ENCODE data around the gene MZB1. TPM values are rescaled to one million over a fixed set of nuclear protein-coding genes. Genes with fewer than 3 reads are reported as not detected.

MZB1 gene
- total and polyA plus RNA-seq, 4 donors, result 1.8 to 23.7 (median 1.8) TPM

- 95% methylated on average over 7 of the region's 7 CpGs for WGBS
Observed at GRCh38 chr5:139408191-139408590, 18.5 kb upstream of the MZB1 start.

GRCh38 chr5:139407517-139407916 is 17.8 kb upstream of the MZB1 start:
- no peak for TF ChIP-seq HNF4G (IDR thresholded peaks at IDR 0.05)
- no peak for TF ChIP-seq TAF1 (conservative IDR thresholded peaks at IDR 0.05)
- TF ChIP-seq, protein P1, sequence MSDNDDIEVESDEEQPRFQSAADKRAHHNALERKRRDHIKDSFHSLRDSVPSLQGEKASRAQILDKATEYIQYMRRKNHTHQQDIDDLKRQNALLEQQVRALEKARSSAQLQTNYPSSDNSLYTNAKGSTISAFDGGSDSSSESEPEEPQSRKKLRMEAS (IDR thresholded peaks at IDR 0.05), result no peak
- TF ChIP-seq, protein P2, sequence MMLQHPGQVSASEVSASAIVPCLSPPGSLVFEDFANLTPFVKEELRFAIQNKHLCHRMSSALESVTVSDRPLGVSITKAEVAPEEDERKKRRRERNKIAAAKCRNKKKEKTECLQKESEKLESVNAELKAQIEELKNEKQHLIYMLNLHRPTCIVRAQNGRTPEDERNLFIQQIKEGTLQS (IDR thresholded peaks at IDR 0.05), result no peak
- TF ChIP-seq, protein P3, sequence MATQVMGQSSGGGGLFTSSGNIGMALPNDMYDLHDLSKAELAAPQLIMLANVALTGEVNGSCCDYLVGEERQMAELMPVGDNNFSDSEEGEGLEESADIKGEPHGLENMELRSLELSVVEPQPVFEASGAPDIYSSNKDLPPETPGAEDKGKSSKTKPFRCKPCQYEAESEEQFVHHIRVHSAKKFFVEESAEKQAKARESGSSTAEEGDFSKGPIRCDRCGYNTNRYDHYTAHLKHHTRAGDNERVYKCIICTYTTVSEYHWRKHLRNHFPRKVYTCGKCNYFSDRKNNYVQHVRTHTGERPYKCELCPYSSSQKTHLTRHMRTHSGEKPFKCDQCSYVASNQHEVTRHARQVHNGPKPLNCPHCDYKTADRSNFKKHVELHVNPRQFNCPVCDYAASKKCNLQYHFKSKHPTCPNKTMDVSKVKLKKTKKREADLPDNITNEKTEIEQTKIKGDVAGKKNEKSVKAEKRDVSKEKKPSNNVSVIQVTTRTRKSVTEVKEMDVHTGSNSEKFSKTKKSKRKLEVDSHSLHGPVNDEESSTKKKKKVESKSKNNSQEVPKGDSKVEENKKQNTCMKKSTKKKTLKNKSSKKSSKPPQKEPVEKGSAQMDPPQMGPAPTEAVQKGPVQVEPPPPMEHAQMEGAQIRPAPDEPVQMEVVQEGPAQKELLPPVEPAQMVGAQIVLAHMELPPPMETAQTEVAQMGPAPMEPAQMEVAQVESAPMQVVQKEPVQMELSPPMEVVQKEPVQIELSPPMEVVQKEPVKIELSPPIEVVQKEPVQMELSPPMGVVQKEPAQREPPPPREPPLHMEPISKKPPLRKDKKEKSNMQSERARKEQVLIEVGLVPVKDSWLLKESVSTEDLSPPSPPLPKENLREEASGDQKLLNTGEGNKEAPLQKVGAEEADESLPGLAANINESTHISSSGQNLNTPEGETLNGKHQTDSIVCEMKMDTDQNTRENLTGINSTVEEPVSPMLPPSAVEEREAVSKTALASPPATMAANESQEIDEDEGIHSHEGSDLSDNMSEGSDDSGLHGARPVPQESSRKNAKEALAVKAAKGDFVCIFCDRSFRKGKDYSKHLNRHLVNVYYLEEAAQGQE (IDR thresholded peaks at IDR 0.05), result no peak
- TF ChIP-seq JUND (IDR thresholded peaks at IDR 0.05), result no peak
- no peak for TF ChIP-seq EGR1 (IDR thresholded peaks at IDR 0.05; ENCODE audit: low read depth in 2 of 2)
- TF ChIP-seq YY1 (IDR thresholded peaks at IDR 0.05), result no peak
- TF ChIP-seq GABPA (IDR thresholded peaks at IDR 0.05 in 1 of 2, conservative IDR thresholded peaks at IDR 0.05 in 1 of 2), result no peak
- TF ChIP-seq FOXA2 (IDR thresholded peaks at IDR 0.05), result no peak
- TF ChIP-seq RAD21 (IDR thresholded peaks at IDR 0.05), result no peak
- TF ChIP-seq HNF4A (conservative IDR thresholded peaks at IDR 0.05), result no peak
- TF ChIP-seq CTCF (IDR thresholded peaks at IDR 0.05; ENCODE audit: low read depth, low read length, missing input control), result no peak
- no peak for TF ChIP-seq SP1 (IDR thresholded peaks at IDR 0.05)
- TF ChIP-seq FOXA1 (IDR thresholded peaks at IDR 0.05), result no peak
- no peak for TF ChIP-seq ZBTB33 (IDR thresholded peaks at IDR 0.05)
- TF ChIP-seq NR2F2 (IDR thresholded peaks at IDR 0.05), result no peak
- no peak for TF ChIP-seq RXRA (IDR thresholded peaks at IDR 0.05)
- Histone ChIP-seq H3K9ac (ENCODE audit: low read depth in 1 of 2, low read length in 2 of 2) (no peak overlapping the region), H3K27ac (ENCODE audit: low read depth in 1 of 2, low read length in 2 of 2) (no peak overlapping the region), H3K9me3 (ENCODE audit: control insufficient read depth in 4 of 4, low read length in 3 of 4) (no peaks in the 10 kb centered on the region), H3K4me1 (ENCODE audit: control insufficient read depth in 4 of 4, insufficient read depth in 4 of 4, low read length in 3 of 4) (peaks cover 0 to 11% (median 8%) of the 10 kb centered on the region in 4 donors), H3K27me3 (ENCODE audit: control insufficient read depth in 4 of 4, insufficient read depth in 4 of 4, low read length in 3 of 4) (no peaks in the 10 kb centered on the region), H3K4me3 (ENCODE audit: low read depth in 1 of 3, low read length in 3 of 3) (no peak overlapping the region), H3K36me3 (ENCODE audit: control insufficient read depth in 4 of 4, insufficient read depth in 3 of 4, low read depth in 1 of 4, low read length in 3 of 4) (no peaks in the 10 kb centered on the region)
- DNase-seq (ENCODE audit: low spot score), result no peak

More at GRCh38 chr5:139408191-139408590, 18.5 kb upstream of the MZB1 start:
- Histone ChIP-seq H3K4me3 (ENCODE audit: low read depth in 1 of 3, low read length in 3 of 3) (no peak overlapping the region), H3K27ac (ENCODE audit: low read depth in 1 of 2, low read length in 2 of 2) (no peak overlapping the region), H3K4me1 (ENCODE audit: control insufficient read depth in 4 of 4, insufficient read depth in 4 of 4, low read length in 3 of 4) (peaks cover 0 to 9% (median 7%) of the 10 kb centered on the region in 4 donors), H3K9me3 (ENCODE audit: control insufficient read depth in 4 of 4, low read length in 3 of 4) (no peaks in the 10 kb centered on the region), H3K9ac (ENCODE audit: low read depth in 1 of 2, low read length in 2 of 2) (no peak overlapping the region), H3K36me3 (ENCODE audit: control insufficient read depth in 4 of 4, insufficient read depth in 3 of 4, low read depth in 1 of 4, low read length in 3 of 4) (no peaks in the 10 kb centered on the region), H3K27me3 (ENCODE audit: control insufficient read depth in 4 of 4, insufficient read depth in 4 of 4, low read length in 3 of 4) (no peaks in the 10 kb centered on the region)
- TF ChIP-seq, protein P1 (IDR thresholded peaks at IDR 0.05), result no peak
- TF ChIP-seq TAF1 (conservative IDR thresholded peaks at IDR 0.05) (no peak), FOXA2 (IDR thresholded peaks at IDR 0.05) (no peak), RXRA (IDR thresholded peaks at IDR 0.05) (no peak), FOXA1 (IDR thresholded peaks at IDR 0.05) (no peak)
- no peak for DNase-seq (ENCODE audit: low spot score)
